SK-N-SH treated with all-trans-retinoic acid at 6 μM for 48 hours (cell line): ENCODE results near the gene NPTX1.

Experiments
- ATAC-seq: fragments of 200-7000 bp; cut with Tn5 transposase; 3 replicates; pipeline ENCODE4 v1.9.1; 2020; ENCODE audit warnings: mild to moderate bottlenecking, moderate library complexity
- ARNTL ChIP-seq: fragments of 450-650 bp; formaldehyde crosslinking; IDR thresholded peaks from 2 replicates; pipeline ENCODE4 v1.5.0; 2020; ENCODE audit warnings: low read depth, mild to moderate bottlenecking, moderate library complexity, borderline replicate concordance
- BACH2 ChIP-seq: fragments of 250-450 bp; sonication (Bioruptor Pico); IDR thresholded peaks from 2 replicates; pipeline ENCODE4 v1.9.0; 2021; ENCODE audit warnings: mild to moderate bottlenecking, borderline replicate concordance
- CREB5 ChIP-seq: fragments of 250-450 bp; sonication (Bioruptor Pico); IDR thresholded peaks from 2 replicates; pipeline ENCODE4 v1.5.1; 2020; ENCODE audit warnings: low read depth, mild to moderate bottlenecking, moderate library complexity
- CSDC2 ChIP-seq: fragments of 250-450 bp; sonication (Bioruptor Pico); IDR thresholded peaks from 2 replicates; pipeline ENCODE4 v1.5.0; 2020; ENCODE audit warnings: mild to moderate bottlenecking, moderate library complexity
- GLIS3 ChIP-seq: fragments of 250-450 bp; sonication (Bioruptor Pico); IDR thresholded peaks from 2 replicates; pipeline ENCODE4 v1.5.0; 2020; ENCODE audit warnings: mild to moderate bottlenecking, moderate library complexity
- OSR1 ChIP-seq: fragments of 250-450 bp; sonication (Bioruptor Pico); IDR thresholded peaks from 2 replicates; pipeline ENCODE4 v1.8.0; 2022; ENCODE audit warnings: moderate library complexity, mild to moderate bottlenecking, inconsistent platforms
- PATZ1 ChIP-seq: fragments of 250-450 bp; sonication (Bioruptor Pico); IDR thresholded peaks from 2 replicates; pipeline ENCODE4 v1.8.0; 2020; ENCODE audit warnings: mild to moderate bottlenecking, moderate library complexity, borderline replicate concordance
- PPARA ChIP-seq: fragments of 250-450 bp; sonication (Bioruptor Pico); IDR thresholded peaks from 2 replicates; pipeline ENCODE4 v1.5.0; 2020; ENCODE audit warnings: mild to moderate bottlenecking, borderline replicate concordance
- RARB ChIP-seq: fragments of 250-450 bp; sonication (Bioruptor Pico); IDR thresholded peaks from 2 replicates; pipeline ENCODE4 v1.8.0; 2021; ENCODE audit warnings: mild to moderate bottlenecking, moderate library complexity
- SNAI2 ChIP-seq: fragments of 250-450 bp; sonication (Bioruptor Pico); IDR thresholded peaks from 2 replicates; pipeline ENCODE4 v1.5.0; 2020; ENCODE audit warnings: mild to moderate bottlenecking, moderate library complexity
- TCF4 ChIP-seq: fragments of 250-450 bp; sonication (Bioruptor Pico); IDR thresholded peaks from 2 replicates; pipeline ENCODE4 v1.8.0; 2021; ENCODE audit warnings: mild to moderate bottlenecking, moderate library complexity, borderline replicate concordance
- TOX ChIP-seq: fragments of 250-450 bp; sonication (Bioruptor Pico); IDR thresholded peaks from 2 replicates; pipeline ENCODE4 v1.8.0; 2021; ENCODE audit warnings: mild to moderate bottlenecking, moderate library complexity, borderline replicate concordance
- ZC3H10 ChIP-seq: fragments of 250-450 bp; sonication (Bioruptor Pico); IDR thresholded peaks from 2 replicates; pipeline ENCODE4 v1.5.1; 2021; ENCODE audit warnings: mild to moderate bottlenecking, moderate library complexity
- ZFP3 ChIP-seq: fragments of 250-450 bp; sonication (Bioruptor Pico); IDR thresholded peaks from 2 replicates; pipeline ENCODE4 v1.5.0; 2020; ENCODE audit warnings: mild to moderate bottlenecking, moderate library complexity
- ZFP30 ChIP-seq: fragments of 450-650 bp; formaldehyde crosslinking; IDR thresholded peaks from 2 replicates; pipeline ENCODE4 v1.5.0; 2022; ENCODE audit warnings: mild to moderate bottlenecking, moderate library complexity
- ZNF565 ChIP-seq: fragments of 450-650 bp; formaldehyde crosslinking; conservative IDR thresholded peaks from 2 replicates; pipeline ENCODE4 v1.5.0; 2020; ENCODE audit warnings: low read depth, mild to moderate bottlenecking, moderate library complexity
- ZNF70 ChIP-seq: fragments of 450-650 bp; formaldehyde crosslinking; IDR thresholded peaks from 2 replicates; pipeline ENCODE4 v1.5.0; 2020; ENCODE audit warnings: mild to moderate bottlenecking, moderate library complexity
- ZNF8 ChIP-seq: fragments of 450-650 bp; formaldehyde crosslinking; IDR thresholded peaks from 2 replicates; pipeline ENCODE4 v1.5.0; 2020; ENCODE audit warnings: mild to moderate bottlenecking, moderate library complexity
- TF ChIP-seq, protein P1 (sequence below): fragments of 250-450 bp; sonication (Bioruptor Pico); IDR thresholded peaks from 2 replicates; pipeline ENCODE4 v1.8.0; 2021; ENCODE audit warnings: low read depth, mild to moderate bottlenecking, moderate library complexity, borderline replicate concordance
- TF ChIP-seq, protein P2 (sequence below): fragments of 250-450 bp; sonication (Bioruptor Pico); IDR thresholded peaks from 2 replicates; pipeline ENCODE4 v1.5.1; 2021; ENCODE audit warnings: mild to moderate bottlenecking, moderate library complexity

The NPTX1 gene

GRCh38 chr17:80461528-80462160, 14.8 kb downstream of the NPTX1 start:
- no peak for ATAC-seq

GRCh38 chr17:80460429-80460834, 16.0 kb downstream of the NPTX1 start:
- ATAC-seq = peak; percentile 34
- TF ChIP-seq OSR1 (CRISPR knock-in tag) (no peak), ZC3H10 (CRISPR knock-in tag) (no peak), TOX (CRISPR knock-in tag) (no peak), ZFP30 (no peak), ARNTL (CRISPR knock-in tag) (no peak), ZNF70 (CRISPR knock-in tag) (no peak), ZFP3 (CRISPR knock-in tag) (no peak), TCF4 (CRISPR knock-in tag) (no peak), CSDC2 (CRISPR knock-in tag) (no peak), ZNF8 (CRISPR knock-in tag) (no peak), CREB5 (no peak), PPARA (CRISPR knock-in tag) (no peak), ZNF565 (CRISPR knock-in tag) (no peak), GLIS3 (CRISPR knock-in tag) (no peak), BACH2 (no peak), RARB (CRISPR knock-in tag) (no peak)
- TF ChIP-seq, protein P1, sequence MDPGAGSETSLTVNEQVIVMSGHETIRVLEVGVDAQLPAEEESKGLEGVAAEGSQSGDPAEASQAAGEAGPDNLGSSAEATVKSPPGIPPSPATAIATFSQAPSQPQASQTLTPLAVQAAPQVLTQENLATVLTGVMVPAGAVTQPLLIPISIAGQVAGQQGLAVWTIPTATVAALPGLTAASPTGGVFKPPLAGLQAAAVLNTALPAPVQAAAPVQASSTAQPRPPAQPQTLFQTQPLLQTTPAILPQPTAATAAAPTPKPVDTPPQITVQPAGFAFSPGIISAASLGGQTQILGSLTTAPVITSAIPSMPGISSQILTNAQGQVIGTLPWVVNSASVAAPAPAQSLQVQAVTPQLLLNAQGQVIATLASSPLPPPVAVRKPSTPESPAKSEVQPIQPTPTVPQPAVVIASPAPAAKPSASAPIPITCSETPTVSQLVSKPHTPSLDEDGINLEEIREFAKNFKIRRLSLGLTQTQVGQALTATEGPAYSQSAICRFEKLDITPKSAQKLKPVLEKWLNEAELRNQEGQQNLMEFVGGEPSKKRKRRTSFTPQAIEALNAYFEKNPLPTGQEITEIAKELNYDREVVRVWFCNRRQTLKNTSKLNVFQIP (CRISPR knock-in tag) = no peak
- TF ChIP-seq, protein P2, sequence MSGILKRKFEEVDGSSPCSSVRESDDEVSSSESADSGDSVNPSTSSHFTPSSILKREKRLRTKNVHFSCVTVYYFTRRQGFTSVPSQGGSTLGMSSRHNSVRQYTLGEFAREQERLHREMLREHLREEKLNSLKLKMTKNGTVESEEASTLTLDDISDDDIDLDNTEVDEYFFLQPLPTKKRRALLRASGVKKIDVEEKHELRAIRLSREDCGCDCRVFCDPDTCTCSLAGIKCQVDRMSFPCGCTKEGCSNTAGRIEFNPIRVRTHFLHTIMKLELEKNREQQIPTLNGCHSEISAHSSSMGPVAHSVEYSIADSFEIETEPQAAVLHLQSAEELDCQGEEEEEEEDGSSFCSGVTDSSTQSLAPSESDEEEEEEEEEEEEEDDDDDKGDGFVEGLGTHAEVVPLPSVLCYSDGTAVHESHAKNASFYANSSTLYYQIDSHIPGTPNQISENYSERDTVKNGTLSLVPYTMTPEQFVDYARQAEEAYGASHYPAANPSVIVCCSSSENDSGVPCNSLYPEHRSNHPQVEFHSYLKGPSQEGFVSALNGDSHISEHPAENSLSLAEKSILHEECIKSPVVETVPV = no peak

More at GRCh38 chr17:80461528-80462160, 14.8 kb downstream of the NPTX1 start:
- TF ChIP-seq PPARA (CRISPR knock-in tag) (no peak), TOX (CRISPR knock-in tag) (no peak), ZNF70 (CRISPR knock-in tag) (no peak), OSR1 (CRISPR knock-in tag) (no peak), ARNTL (CRISPR knock-in tag) (no peak), CSDC2 (CRISPR knock-in tag) (no peak), SNAI2 (no peak), ZFP30 (no peak), PATZ1 (CRISPR knock-in tag) (no peak), RARB (CRISPR knock-in tag) (no peak), CREB5 (no peak)
- TF ChIP-seq, protein P1 (CRISPR knock-in tag) = no peak
- TF ChIP-seq, protein P2 = no peak
